T-helper 2 cell treated with Interferon-gamma antibody and Interleukin-4, amounts not matched to agents 100 ng/mL and 5 ng/mL, for 36 hours (primary cell): ENCODE data around the gene CCDC160. TPM values are rescaled to one million over a fixed set of nuclear protein-coding genes. Genes with fewer than 3 reads are reported as not detected.

ENCODE experiments used
- intact Hi-C: fragments of 100-400 bp; cut with micrococcal nuclease; formaldehyde crosslinking; loops from one replicate; pipeline ENCODE4 v1.15.1; 2023
- total RNA-seq: library from RNA; stranded (reverse); gene quantifications from 2 replicates; pipeline ENCODE4 v1.2.3, GENCODE V29; 2022

The CCDC160 gene
- total RNA-seq, 1 donor from 2014 or later: not detected

DNA sequence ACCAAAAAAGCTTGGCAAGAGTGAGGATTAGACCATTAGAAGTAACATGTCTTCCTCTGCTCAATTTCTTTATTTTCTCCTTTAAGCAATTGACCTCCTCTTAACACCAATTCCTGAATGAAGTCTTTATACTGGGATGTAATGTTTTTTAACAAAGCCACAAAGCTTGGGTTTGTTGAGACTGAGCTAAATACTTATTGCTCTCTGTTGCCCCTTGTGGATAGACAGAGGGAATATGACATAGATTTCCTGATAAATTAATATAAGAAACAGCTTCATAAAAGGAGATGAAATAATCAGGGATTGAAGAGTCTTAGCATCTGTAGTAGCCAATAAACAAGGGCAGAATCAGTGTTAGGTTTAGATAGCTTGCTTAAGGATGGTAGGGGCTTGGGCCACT lies 57.6 kb downstream of the CCDC160 start:
- intact Hi-C loops: no loop called here

Other genes with a start within 250 kb of the CCDC160 start
- gene PHF6, start 136.1 kb downstream of the CCDC160 start, total RNA-seq: 41.2 and 41.7 TPM in 2 replicates
- gene HPRT1, start 223.0 kb downstream of the CCDC160 start, total RNA-seq: 109 TPM in 2 replicates